ENCODE data around the gene SLC35D1.

SLC35D1 gene

DNA sequence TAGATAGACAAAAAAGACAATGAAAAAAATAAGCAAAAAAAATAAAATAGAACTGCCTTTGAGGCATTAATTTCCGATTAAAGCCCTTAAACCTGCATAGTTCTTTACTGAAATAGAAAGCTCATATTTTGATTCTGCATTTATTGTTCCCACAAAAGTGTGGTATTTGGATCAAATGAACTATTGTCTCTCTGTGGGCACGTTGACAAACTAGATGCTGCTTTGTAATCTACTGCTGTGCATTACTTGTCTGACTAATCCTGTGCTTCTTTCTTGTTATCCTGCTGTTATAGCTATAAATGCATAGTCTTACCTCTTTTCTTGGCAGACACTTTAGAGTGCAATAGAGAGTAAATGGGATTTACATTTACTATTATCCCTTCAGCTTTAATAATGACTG lies 31.4 kb upstream of the SLC35D1 start:
- no peaks in the 10 kb centered on the region for H3K36me3 ChIP-seq (ENCODE audit: insufficient read depth, low read length)
- no peak overlapping the region for H3K27ac ChIP-seq (ENCODE audit: low read depth, low read length, poor library complexity, severe bottlenecking)
- H2AFZ ChIP-seq (ENCODE audit: low read length), result no peak overlapping the region
- no peaks in the 10 kb centered on the region for H3K27me3 ChIP-seq (ENCODE audit: insufficient read depth, low read length)
- no peaks in the 10 kb centered on the region for H3K79me2 ChIP-seq (ENCODE audit: insufficient read depth, low read length)
- H3F3A ChIP-seq (ENCODE audit: insufficient read depth, low read length), result no peaks in the 10 kb centered on the region
- H3K4me1 ChIP-seq (ENCODE audit: insufficient read depth, low read length, severe bottlenecking), result no peaks in the 10 kb centered on the region
- no peaks in the 10 kb centered on the region for H4K20me1 ChIP-seq (ENCODE audit: insufficient read depth, low read length)
- H3K4me2 ChIP-seq (ENCODE audit: low read length), result no peak overlapping the region
- H3K9ac ChIP-seq (ENCODE audit: low read length), result no peak overlapping the region
- H3K4me3 ChIP-seq (ENCODE audit: low read depth, low read length, poor library complexity, severe bottlenecking), result no peak overlapping the region
- H3K9me2 ChIP-seq (ENCODE audit: low read depth, low read length), result no peaks in the 10 kb centered on the region
- H3K9me3 ChIP-seq (ENCODE audit: low read length), result no peaks in the 10 kb centered on the region
- TF ChIP-seq EZH2 (IDR thresholded peaks at IDR 0.05; ENCODE audit: borderline replicate concordance, low read length), result no peak
- TF ChIP-seq, protein P1, sequence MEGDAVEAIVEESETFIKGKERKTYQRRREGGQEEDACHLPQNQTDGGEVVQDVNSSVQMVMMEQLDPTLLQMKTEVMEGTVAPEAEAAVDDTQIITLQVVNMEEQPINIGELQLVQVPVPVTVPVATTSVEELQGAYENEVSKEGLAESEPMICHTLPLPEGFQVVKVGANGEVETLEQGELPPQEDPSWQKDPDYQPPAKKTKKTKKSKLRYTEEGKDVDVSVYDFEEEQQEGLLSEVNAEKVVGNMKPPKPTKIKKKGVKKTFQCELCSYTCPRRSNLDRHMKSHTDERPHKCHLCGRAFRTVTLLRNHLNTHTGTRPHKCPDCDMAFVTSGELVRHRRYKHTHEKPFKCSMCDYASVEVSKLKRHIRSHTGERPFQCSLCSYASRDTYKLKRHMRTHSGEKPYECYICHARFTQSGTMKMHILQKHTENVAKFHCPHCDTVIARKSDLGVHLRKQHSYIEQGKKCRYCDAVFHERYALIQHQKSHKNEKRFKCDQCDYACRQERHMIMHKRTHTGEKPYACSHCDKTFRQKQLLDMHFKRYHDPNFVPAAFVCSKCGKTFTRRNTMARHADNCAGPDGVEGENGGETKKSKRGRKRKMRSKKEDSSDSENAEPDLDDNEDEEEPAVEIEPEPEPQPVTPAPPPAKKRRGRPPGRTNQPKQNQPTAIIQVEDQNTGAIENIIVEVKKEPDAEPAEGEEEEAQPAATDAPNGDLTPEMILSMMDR (IDR thresholded peaks at IDR 0.05; ENCODE audit: low read length), result no peak

DNA sequence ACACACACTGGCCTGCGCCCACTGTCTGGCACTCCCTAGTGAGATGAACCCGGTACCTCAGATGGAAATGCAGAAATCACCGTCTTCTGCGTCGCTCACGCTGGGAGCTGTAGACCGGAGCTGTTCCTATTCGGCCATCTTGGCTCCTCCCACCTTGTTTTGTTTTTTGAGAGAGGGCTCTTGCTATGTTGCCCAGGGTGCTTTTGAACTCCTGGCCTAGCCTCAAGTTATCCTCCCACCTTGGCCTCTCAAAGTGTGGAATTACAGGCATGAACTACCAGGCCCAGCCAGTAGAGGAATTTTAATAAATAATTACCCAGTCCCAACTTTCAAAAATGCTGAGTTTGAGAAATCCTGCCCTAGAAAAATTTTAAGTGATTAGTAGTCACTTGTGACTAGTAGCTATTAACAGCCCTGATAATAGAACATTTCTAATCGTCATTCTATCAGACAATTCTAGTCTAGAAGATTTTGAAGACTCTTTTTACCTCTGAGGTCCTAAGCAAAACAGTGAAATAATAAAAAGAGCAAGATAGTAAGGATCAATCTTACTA lies 30.9 kb upstream of the SLC35D1 start:
- H3K4me2 ChIP-seq (ENCODE audit: low read length), result no peak overlapping the region
- no peaks in the 10 kb centered on the region for H4K20me1 ChIP-seq (ENCODE audit: insufficient read depth, low read length)
- no peaks in the 10 kb centered on the region for H3K36me3 ChIP-seq (ENCODE audit: insufficient read depth, low read length)
- H3F3A ChIP-seq (ENCODE audit: insufficient read depth, low read length), result no peaks in the 10 kb centered on the region
- no peak overlapping the region for H3K9ac ChIP-seq (ENCODE audit: low read length)
- no peaks in the 10 kb centered on the region for H3K79me2 ChIP-seq (ENCODE audit: insufficient read depth, low read length)
- no peaks in the 10 kb centered on the region for H3K9me2 ChIP-seq (ENCODE audit: low read depth, low read length)
- H3K4me1 ChIP-seq (ENCODE audit: insufficient read depth, low read length, severe bottlenecking), result no peaks in the 10 kb centered on the region
- no peak overlapping the region for H3K27ac ChIP-seq (ENCODE audit: low read depth, low read length, poor library complexity, severe bottlenecking)
- no peak overlapping the region for H2AFZ ChIP-seq (ENCODE audit: low read length)
- TF ChIP-seq EZH2 (IDR thresholded peaks at IDR 0.05; ENCODE audit: borderline replicate concordance, low read length), result no peak
- TF ChIP-seq, protein P1 (IDR thresholded peaks at IDR 0.05; ENCODE audit: low read length), result no peak
- no peaks in the 10 kb centered on the region for H3K27me3 ChIP-seq (ENCODE audit: insufficient read depth, low read length)
- H3K4me3 ChIP-seq (ENCODE audit: low read depth, low read length, poor library complexity, severe bottlenecking), result no peak overlapping the region
- no peaks in the 10 kb centered on the region for H3K9me3 ChIP-seq (ENCODE audit: low read length)

DNA sequence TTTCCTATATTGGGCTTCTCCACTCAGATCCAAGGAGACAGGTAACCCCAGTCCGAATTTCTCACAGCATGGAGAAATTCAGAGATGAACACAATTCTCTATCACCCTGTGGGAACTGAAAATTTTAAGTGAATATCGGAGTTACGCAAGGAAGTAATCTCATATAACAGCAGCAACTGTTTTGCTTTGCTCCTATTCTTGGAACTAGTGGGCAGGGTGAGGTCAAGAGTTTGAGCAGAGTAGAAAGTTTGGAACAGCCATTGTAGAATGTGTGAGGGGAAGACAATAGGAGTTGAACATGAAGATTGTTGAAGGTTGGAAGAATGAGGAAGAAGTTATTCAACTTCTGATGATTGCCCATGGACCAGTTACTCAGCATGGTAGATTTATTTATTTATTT lies 24.3 kb upstream of the SLC35D1 start:
- no peaks in the 10 kb centered on the region for H3K9me2 ChIP-seq (ENCODE audit: low read depth, low read length)
- H4K20me1 ChIP-seq (ENCODE audit: insufficient read depth, low read length), result no peaks in the 10 kb centered on the region
- H3K79me2 ChIP-seq (ENCODE audit: insufficient read depth, low read length), result no peaks in the 10 kb centered on the region
- no peak overlapping the region for H3K9ac ChIP-seq (ENCODE audit: low read length)
- TF ChIP-seq, protein P1 (IDR thresholded peaks at IDR 0.05; ENCODE audit: low read length), result no peak
- no peak for TF ChIP-seq EZH2 (IDR thresholded peaks at IDR 0.05; ENCODE audit: borderline replicate concordance, low read length)
- no peak overlapping the region for H2AFZ ChIP-seq (ENCODE audit: low read length)
- H3K4me2 ChIP-seq (ENCODE audit: low read length), result no peak overlapping the region
- H3K9me3 ChIP-seq (ENCODE audit: low read length), result no peaks in the 10 kb centered on the region
- no peaks in the 10 kb centered on the region for H3K36me3 ChIP-seq (ENCODE audit: insufficient read depth, low read length)
- no peak overlapping the region for H3K27ac ChIP-seq (ENCODE audit: low read depth, low read length, poor library complexity, severe bottlenecking)
- H3F3A ChIP-seq (ENCODE audit: insufficient read depth, low read length), result no peaks in the 10 kb centered on the region
- no peaks in the 10 kb centered on the region for H3K27me3 ChIP-seq (ENCODE audit: insufficient read depth, low read length)
- no peak overlapping the region for H3K4me3 ChIP-seq (ENCODE audit: low read depth, low read length, poor library complexity, severe bottlenecking)
- no peaks in the 10 kb centered on the region for H3K4me1 ChIP-seq (ENCODE audit: insufficient read depth, low read length, severe bottlenecking)
